Measurements from ENCODE around the gene ZNF292.
"Not testable (repeated sequence)": the region's sequence is repeated elsewhere in the genome, so short reads cannot be mapped to it uniquely, and the experiment has no call there.

ZNF292 gene

DNA sequence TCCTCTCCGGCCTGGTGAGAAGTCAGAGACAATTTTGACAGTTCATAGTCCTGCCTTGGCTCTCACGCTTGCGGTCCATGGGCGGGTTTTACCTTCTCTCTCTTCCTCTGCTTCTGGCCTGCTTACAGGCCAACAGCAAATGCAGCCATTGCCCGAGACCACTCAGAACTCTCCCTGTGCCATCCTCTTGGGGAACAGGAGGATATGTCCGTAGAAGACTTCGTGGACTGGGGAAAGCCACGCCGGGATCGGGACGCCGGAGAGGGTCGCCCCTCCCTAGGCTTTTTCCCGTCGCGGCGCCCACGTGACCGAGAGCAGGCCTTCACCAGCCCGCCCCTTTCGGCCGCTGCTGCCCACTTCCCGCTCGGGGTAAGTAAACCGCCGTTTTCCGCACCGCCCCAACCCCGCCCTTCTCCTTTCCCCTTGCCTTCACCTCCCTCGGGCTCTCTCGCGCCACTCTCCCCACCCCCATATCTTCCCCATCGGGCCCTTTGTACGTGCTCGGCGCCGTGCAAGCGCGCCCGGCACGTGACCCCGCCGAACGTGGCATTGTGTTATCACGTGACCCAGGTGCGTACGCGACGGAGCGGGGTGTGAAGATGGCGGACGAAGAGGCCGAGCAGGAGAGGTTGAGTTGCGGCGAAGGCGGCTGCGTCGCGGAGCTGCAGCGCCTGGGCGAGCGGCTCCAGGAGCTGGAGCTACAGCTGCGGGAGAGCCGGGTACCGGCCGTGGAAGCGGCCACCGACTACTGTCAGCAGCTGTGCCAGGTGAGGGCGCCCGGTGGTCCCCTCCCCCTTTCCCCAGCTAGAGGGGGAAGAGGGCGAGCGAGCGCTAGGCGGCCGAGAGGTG, at the start of gene ZNF292:
TSS of gene ZNF292 (plus strand) at position 573 of the 849 bp plus-strand sequence. CDS start at position 600, 27 bp downstream.
- FAIRE-seq = peak; percentile 58

- no peak for FAIRE-seq
Measured at GRCh38 chr6:87105823-87106222, 49.5 kb upstream of the ZNF292 start.

GRCh38 chr6:87110636-87111035, 44.7 kb upstream of the ZNF292 start:
- FAIRE-seq = no peak

DNA sequence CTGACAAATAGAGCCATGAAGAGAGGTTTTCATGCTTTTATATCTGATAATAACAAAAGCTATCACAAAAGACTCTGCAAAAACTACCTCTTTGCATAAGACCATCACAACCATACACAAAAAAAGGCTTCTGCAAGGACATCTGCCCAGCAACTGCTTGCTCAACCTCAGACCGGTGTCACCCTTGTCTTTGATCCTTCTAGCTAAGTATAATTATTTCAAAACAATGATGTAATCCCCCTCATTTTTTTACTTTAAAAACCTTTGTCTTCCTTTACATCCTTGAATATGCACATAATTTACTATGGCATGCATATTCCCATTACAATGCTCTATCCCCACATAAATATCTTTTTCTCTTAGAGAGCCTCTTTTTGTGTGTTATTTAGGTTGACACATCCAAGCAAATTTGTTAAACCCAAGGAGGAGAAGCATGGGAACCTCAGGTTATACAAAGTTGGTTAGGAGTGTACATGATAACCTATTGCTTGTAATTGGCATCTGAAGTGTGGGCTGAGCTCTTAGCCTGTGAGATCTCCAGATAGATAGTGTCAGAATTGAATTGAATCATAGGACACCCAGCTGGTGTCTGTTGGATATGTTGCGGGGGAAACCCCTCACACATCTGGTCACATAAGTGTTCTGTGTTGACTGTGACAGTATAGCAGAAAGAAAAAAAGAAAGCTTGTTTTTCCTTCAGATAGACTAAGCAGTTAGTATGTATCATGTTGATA, 39.8 kb upstream of the ZNF292 start:
- FAIRE-seq = no peak

DNA sequence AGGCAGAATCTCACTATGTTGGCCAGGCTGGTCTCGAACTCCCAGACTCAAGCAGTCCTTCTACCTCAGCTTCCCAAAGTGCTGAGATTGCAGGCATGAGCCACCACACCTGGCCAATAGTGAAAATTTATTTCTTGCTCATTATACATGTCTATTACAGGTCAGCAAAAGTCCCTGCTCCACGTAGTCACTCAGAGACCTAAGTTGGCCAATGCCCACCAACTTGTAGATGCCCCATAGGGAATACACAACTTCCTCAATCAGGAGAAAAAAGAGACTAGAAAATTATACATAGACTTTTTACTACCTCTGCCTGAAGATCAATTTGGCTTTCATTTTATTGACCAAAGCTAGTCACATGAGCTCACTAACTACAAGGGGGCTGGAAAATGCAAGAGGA, 38.4 kb upstream of the ZNF292 start:
- no peak for FAIRE-seq

DNA sequence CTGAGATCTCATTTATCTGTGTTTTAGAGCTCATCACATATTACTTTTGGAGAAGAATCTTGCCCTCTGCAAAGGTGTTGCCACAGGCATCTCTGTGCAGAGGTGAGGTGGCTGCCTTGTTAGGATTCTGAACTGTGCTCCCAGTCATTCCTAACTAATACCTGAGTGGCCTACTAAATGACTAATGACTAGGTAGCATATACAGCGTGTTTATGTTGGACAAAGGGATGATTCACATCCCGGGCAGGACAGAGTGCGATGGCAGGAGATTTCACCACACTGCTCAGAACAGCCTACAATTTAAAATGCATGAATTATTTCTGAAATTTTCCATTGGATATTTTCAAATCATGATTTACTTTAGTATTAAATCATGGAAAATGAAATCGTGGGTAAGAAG, 37.3 kb upstream of the ZNF292 start:
- no peak for FAIRE-seq

DNA sequence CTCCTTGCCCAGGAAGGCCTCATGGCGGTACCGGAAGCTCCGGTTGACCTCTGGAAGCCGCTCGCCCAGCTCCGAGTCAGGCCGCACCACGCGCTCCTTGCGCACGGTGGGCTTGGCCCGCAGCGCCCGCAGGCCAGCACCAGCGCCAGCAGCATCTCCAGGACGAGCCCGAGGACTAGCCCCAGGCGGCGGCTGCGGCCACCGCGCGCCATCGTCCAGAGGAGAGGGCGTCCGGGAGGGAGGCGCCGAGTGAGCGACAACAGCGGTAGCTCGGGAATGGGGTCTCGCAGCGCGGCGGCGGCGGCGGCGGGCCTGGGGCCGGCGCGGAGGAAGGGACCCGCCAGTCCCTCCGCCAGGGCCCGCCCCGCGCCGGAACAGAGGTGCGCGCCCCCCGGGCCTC, 32.9 kb upstream of the ZNF292 start:
- no peak for FAIRE-seq

- FAIRE-seq = no peak
Measured at GRCh38 chr6:87124074-87124473, 31.3 kb upstream of the ZNF292 start.

- no peak for FAIRE-seq
Measured at GRCh38 chr6:87126501-87126900, 28.9 kb upstream of the ZNF292 start.

DNA sequence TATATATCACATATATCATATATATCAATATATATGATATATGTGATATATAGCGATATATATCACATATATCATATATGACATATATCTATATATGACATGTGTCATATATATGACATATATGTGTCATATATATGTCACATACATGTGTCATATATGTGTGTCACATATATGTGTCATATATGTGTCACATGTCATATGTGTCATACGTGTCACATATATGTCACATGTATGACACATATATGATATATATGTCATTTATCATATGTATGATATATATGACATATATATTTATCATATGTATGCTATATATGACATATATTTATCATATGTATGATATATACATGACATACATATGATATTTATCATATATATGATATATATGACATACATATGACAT, 27.6 kb upstream of the ZNF292 start:
- FAIRE-seq = no peak

DNA sequence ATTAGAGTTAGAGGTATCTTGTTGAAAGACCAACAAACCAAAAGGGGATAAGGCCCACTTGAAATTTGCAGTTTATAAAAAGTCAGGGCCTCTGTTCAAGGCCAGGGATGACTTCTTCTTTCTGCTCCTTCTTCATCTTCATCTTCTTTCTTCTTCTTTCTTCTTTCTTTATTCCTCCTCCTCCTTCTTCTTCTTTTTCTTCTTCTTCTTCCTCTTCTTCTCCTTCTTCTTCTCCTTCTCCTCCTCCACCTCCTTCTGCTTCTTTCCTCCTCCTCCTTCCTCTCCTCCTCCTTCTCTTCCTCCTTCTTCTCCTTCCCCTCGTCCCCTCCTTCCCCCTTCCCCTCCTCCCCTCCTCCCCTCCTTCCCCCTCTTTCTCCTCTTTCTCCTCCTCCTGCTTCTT, 18.4 kb upstream of the ZNF292 start:
- no peak for FAIRE-seq

DNA sequence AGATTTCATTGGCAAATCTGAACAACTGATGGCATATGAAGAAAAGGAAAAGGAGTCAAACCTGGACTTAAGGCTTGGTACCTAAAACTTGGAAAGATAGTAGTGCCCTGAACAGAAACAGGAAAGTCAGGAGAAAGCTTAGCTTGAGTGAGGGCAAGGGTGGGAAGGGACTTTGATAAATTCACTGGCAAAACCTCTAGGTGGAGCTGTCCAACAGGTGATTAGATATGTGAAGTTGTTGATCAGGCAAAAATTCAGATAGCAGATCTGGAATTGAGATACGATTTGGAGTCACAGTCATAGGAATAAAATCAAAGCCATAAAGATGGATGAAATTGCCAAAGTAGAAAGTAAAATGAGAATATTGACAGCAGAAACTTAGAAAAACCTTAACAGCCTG, 16.1 kb upstream of the ZNF292 start:
- FAIRE-seq = no peak

- not testable (repeated sequence) for FAIRE-seq
Measured at GRCh38 chr6:87139927-87140326, 15.4 kb upstream of the ZNF292 start.

DNA sequence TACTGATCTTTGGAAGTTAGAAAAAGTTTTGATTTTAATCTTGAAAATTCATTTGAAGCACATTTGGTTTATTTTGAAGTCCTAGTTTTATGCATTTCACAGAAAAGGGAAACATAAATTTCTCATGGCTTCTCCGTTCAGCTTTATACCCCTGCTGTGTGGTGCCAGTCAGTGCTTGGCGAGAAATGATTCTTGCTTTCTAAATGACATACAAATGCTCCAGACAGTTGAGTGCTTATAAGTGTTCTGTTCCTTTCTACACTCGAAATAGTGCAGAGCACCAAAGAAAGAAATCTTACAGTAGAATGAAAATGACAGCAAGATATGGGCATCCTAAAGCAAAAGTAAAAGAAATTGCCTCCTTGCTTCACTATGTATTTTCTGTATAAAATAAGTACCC, 9.0 kb upstream of the ZNF292 start:
- no peak for FAIRE-seq

DNA sequence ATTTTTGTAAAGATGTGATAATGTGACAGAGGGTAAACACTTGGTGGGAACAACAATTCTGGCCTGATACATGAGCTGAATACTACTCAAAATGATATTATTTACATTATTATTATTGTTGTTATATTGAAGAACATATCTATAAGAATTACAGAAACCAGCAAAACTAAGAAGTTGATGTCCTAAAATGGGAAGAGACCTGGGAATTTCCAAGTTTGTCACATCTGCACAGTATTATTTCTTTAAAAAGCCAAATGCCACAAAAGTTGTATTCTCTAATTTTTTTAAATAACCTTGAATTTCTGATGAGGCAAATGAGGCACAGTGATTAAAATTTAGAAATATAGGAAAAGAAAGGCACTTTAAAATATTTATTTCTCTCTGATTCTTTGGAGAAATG, 5.0 kb upstream of the ZNF292 start:
- no peak for FAIRE-seq

- no peak for FAIRE-seq
Measured at GRCh38 chr6:87151471-87151780, 3.9 kb upstream of the ZNF292 start.

DNA sequence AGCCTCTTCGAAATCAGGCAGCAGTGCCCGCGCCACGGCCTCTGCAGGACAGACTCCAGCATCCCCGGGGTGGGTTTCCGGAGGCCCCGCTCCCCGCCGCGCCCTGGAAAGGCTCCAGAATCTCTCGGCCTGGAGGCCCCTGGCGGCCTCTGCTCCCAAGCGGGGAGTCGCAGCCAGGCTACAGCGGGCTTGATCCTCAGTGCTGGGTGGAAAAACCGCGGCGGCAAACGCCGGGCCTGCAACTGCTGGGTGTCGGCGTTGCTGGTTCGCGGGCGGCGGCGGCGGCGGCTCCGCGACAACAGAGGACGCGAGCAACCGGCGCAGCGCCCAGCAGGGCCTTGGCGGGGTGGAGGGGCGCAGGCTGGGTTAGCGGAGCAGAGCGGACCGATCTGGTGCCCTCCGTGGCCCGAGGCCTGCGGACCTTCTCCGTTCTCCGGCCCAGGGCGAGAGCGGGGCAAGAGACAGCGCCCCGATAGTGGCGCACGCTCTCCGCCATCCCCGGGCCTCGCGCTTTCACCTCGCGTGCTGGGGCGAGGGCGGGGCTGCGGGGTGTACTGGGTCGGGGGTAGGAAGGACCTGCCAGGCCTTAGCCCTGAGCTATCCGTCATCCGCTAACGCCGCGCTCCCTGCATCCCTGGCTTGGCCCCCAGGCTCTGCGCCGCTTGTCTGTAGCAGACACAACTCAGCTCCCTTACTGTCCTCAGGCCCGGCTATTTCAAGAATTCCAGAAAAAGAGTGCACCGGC, 3.4 kb upstream of the ZNF292 start:
- FAIRE-seq = no peak

DNA sequence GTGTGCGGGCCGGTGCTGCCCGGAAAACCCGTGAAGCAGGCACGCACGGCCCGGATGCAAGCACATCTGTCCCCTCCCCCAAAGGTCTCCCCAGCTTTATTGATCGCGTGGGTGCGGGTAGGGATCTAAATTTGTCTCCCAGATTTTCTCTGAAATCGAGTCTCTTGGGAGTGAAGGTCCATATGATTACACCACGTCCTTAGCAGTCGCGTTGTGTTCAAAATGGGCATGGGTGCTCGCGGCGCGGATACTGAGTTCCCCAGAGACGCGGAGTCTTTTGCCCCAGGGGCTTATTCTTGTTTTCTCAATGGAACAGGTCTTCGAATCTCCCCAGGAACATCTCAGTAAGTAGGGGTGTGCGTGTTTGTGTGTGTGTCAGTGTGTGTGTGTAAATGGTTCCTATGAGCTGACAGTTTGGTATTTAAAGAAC, 2.8 kb upstream of the ZNF292 start:
- no peak for FAIRE-seq

DNA sequence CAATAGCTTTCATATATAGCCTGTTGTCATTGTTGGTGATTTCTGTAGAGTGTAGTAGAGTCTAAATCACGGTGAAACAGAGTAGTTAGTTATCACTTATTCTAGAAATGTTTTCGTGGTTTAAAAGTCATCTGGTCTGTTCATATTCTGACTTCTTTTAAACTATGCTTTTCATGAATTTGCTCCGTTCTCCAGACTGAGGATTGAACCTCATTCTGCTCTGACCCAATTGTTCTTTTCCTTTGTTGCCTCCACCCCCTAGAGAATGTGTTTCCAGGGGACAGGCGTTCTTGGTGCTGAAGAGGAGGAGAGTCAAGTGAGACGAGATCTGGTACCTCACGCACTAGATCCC, 748 bp upstream of the ZNF292 start:
- no peak for FAIRE-seq

DNA sequence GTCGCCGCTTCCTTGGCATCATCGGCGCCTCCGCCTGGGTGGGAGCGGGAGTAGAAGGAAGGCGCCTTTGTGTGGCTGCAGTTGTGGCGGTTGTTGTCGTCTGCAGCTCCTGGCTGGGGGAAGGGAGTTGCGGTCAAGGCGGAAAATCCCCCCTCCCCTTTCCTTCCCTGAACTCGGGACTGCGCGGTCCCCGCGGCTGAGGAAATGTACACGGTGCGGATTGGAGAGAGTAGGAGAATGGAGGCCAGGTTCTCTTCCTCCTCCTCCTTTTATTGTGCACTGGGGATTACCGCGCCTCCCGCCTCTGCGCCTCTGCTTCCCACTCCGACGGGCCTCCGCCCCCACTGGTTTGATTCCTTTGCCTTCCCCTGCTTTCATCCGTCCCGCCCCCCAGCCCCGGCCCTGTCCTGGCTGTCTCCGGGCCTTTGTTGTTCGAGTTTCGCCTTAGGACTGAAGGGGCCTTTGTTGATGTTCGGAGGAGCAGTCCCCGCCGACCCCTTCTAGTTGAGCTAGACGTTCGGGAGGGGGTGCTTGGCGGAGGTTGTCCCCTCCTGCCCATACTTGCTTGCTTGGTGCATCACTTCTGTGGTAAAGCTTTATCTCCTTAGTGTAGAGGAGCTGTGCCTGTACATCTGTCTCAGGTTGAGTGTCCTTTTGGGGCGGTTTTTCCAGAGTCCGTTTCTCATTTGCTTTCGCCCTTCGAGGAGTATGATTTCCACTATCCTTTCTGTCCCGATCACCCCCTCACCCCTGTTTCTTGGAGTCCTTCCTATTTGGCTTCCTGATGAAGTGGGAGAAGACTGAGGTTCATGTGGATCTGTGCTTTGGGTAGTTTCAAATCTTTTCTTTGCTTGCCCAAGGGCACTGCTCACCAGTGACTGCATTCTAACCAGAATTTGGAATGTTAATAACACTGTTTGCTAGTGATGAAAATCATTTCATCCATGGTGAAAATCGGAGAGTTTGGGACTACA, 764 bp downstream of the ZNF292 start:
- no peak for FAIRE-seq

DNA sequence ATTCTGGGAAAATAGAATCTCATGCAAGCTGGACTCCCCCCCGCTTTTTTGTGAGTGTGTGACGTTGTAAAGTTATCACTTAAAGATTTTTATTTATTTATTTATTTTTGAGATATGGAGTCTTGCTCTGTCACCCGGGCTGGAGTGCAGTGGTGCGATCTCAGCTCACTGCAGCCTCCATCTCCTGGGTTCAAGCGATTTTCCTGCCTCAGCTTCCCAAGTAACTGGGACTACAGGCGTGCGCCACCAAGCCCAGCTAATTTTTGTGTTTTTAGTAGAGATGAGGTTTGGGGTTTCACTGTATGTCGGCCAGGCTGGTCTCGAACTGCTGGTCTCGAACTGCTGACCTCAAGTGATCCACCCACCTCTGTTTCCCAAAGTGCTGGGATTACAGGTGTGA, 2.2 kb downstream of the ZNF292 start:
- FAIRE-seq = not testable (repeated sequence)

- FAIRE-seq = no peak
Measured at GRCh38 chr6:87161299-87161698, 5.9 kb downstream of the ZNF292 start.

DNA sequence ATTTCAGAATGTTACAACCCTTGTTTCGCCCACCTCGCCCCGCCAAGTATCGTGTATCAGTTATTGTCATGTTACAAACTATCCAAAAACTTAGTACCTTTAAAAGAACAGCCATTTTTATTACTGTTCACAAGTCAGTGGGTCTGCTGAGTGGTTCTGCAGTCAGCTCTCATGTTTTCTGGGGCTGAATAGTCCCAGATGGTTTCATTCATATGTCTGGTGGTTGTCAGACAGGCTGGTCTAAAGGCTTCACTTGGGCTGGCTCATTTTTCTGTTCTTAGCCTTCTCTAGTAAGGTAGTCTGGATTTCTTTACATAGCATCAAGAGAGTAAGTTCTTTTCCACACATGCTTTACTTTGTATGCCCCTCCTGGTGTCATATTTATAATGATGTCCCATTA, 8.6 kb downstream of the ZNF292 start:
- no peak for FAIRE-seq

All from endometrium (tissue), 2 donors.